HCT116 (cell line): ENCODE data around the gene APLF. TPM values are rescaled to one million over a fixed set of nuclear protein-coding genes. Genes with fewer than 3 reads are reported as not detected.

ENCODE experiments used
- ATAC-seq: fragments of 200-7000 bp; cut with Tn5 transposase; 2 replicates; pipeline ENCODE4 v1.9.1; 2020; ENCODE audit warnings: mild to moderate bottlenecking, moderate library complexity
- BruUV-seq: library from RNA; stranded (reverse); fragments of 400-500 nt; replicated peaks from 2 replicates; lab custom pipeline; 2021; lab: Mats Ljungman, UMichigan
- CTCF ChIA-PET: fragments of 300-600 bp; sonication (Branson Sonifier 250); formaldehyde crosslinking; loops from one replicate; lab custom pipeline; 2021; ENCODE audit warnings: antibody characterized with exemption; lab: Charles Lee
- POLR2A ChIA-PET: fragments of 300-600, 350-600 bp; sonication (Branson Sonifier 250); formaldehyde crosslinking; loops from one replicate; lab custom pipeline; 2021; ENCODE audit warnings: antibody characterized with exemption; lab: Charles Lee
- RAD21 ChIA-PET, 2 experiments: fragments of 300-600 bp; sonication (Branson Sonifier 250); formaldehyde crosslinking; loops; one replicate each; lab custom pipeline; 2023; ENCODE audit warnings: low total read pairs in 2 of 2; ENCODE audit not compliant: uncharacterized antibody in 2 of 2, unreplicated experiment in 2 of 2, low non-redundant PET in 1 of 2; lab: Charles Lee
- DNase-seq: peaks from one replicate; pipeline ENCODE4 v3.0.0-alpha.2; 2010; ENCODE audit warnings: low read depth, low spot score
- H2AFZ ChIP-seq: fragments of 200-600 bp; shearing (Covaris generic), sonication (generic); 2 replicates; pipeline ENCODE4 v1.6.1; 2017; ENCODE audit warnings: low read depth, mixed run types, mixed read lengths, antibody characterized with exemption, low read length; ENCODE audit not compliant: poor library complexity, severe bottlenecking
- H3K27ac ChIP-seq: 2 replicates; pipeline ENCODE4 v1.5.1; 2012; ENCODE audit warnings: low read depth, low read length
- H3K27me3 ChIP-seq: fragments of 200-600 bp; sonication (generic); 2 replicates; pipeline ENCODE4 v1.6.1; 2016; ENCODE audit warnings: mixed run types, low read length, mixed read lengths; ENCODE audit not compliant: insufficient read depth
- H3K36me3 ChIP-seq, 2 experiments: fragments of 200-500 bp in 1 of 2; fragments of 200-600 bp in 1 of 2; sonication (Bioruptor generic) in 1 of 2; sonication (generic) in 1 of 2; 2 replicates each; pipeline versions ENCODE4 v1.5.1 to v1.6.1; 2014 to 2016; ENCODE audit warnings: low read length in 2 of 2, inconsistent platforms in 1 of 2, mixed read lengths in 1 of 2, mixed run types in 1 of 2; ENCODE audit not compliant: insufficient read depth in 2 of 2, control insufficient read depth in 1 of 2
- H3K4me1 ChIP-seq, 2 experiments: fragments of 200-600 bp in 1 of 2; sonication (generic) in 1 of 2; 2 replicates each; pipeline versions ENCODE4 v1.5.1 to v1.6.1; 2012 to 2017; ENCODE audit warnings: low read length in 2 of 2, inconsistent platforms in 1 of 2, mild to moderate bottlenecking in 1 of 2, mixed read lengths in 1 of 2, mixed run types in 1 of 2, moderate library complexity in 1 of 2; ENCODE audit not compliant: insufficient read depth in 2 of 2, control insufficient read depth in 1 of 2
- H3K4me2 ChIP-seq: fragments of 200-600 bp; sonication (generic); 2 replicates; pipeline ENCODE4 v1.6.1; 2017; ENCODE audit warnings: mixed run types, low read length, mixed read lengths
- H3K4me3 ChIP-seq, 2 experiments: fragments of 200-600 bp in 1 of 2; sonication (generic) in 1 of 2; replicated peaks in 1 of 2; 2 replicates each; pipeline ENCODE4 v1.5.1; 2011 to 2016; ENCODE audit warnings: low read length in 2 of 2, control low read depth in 1 of 2, low read depth in 1 of 2, mild to moderate bottlenecking in 1 of 2, mixed read lengths in 1 of 2, mixed run types in 1 of 2
- H3K79me2 ChIP-seq: fragments of 200-600 bp; sonication (generic); 2 replicates; pipeline ENCODE4 v1.6.1; 2017; ENCODE audit warnings: mild to moderate bottlenecking, mixed run types, low read length, moderate library complexity, mixed read lengths; ENCODE audit not compliant: insufficient read depth
- H3K9ac ChIP-seq: fragments of 200-600 bp; sonication (generic); 2 replicates; pipeline ENCODE4 v1.6.1; 2016; ENCODE audit warnings: low read length, mixed read lengths
- H3K9me2 ChIP-seq: fragments of 200-600 bp; sonication (generic), shearing (Covaris generic); 2 replicates; pipeline ENCODE4 v1.6.1; 2017; ENCODE audit warnings: mixed run types, mild to moderate bottlenecking, moderate library complexity; ENCODE audit not compliant: insufficient read depth
- H3K9me3 ChIP-seq, 2 experiments: fragments of 200-500 bp in 1 of 2; fragments of 200-600 bp in 1 of 2; sonication (Bioruptor generic) in 1 of 2; sonication (generic) in 1 of 2; 2 replicates each; pipeline ENCODE4 v1.6.1; 2014 to 2017; ENCODE audit warnings: low read length in 2 of 2, mixed read lengths in 2 of 2, inconsistent platforms in 1 of 2, low read depth in 1 of 2, mild to moderate bottlenecking in 1 of 2, mixed run types in 1 of 2, moderate library complexity in 1 of 2; ENCODE audit not compliant: control insufficient read depth in 1 of 2, insufficient read depth in 1 of 2
- H4K20me1 ChIP-seq: fragments of 200-600 bp; sonication (generic), shearing (Covaris generic); 2 replicates; pipeline ENCODE4 v1.6.1; 2017; ENCODE audit warnings: mixed run types, mild to moderate bottlenecking, moderate library complexity; ENCODE audit not compliant: insufficient read depth
- CBX3 ChIP-seq: IDR thresholded peaks from 2 replicates; pipeline ENCODE4 v1.6.1; 2012; ENCODE audit warnings: low read depth
- CEBPB ChIP-seq: IDR thresholded peaks from 2 replicates; pipeline ENCODE4 v1.6.1; 2012; ENCODE audit warnings: low read depth
- ELF1 ChIP-seq: IDR thresholded peaks from 2 replicates; pipeline ENCODE4 v1.6.1; 2012; ENCODE audit warnings: low read depth, borderline replicate concordance
- EZH2 ChIP-seq: fragments of 200-600 bp; sonication (generic); IDR thresholded peaks from 2 replicates; pipeline ENCODE4 v1.6.1; 2017; ENCODE audit warnings: antibody characterized with exemption, mixed run types
- JUND ChIP-seq: IDR thresholded peaks from 2 replicates; pipeline ENCODE4 v1.6.1; 2012
- POLR2A ChIP-seq: IDR thresholded peaks from 2 replicates; pipeline ENCODE4 v1.7.0; 2011; ENCODE audit warnings: borderline replicate concordance; ENCODE audit not compliant: insufficient read depth, insufficient read length; ENCODE audit errors: extremely low read depth
- POLR2AphosphoS5 ChIP-seq: IDR thresholded peaks from 2 replicates; pipeline ENCODE4 v1.6.1; 2011; ENCODE audit warnings: mild to moderate bottlenecking, low read depth, low read length, moderate library complexity
- RAD21 ChIP-seq: IDR thresholded peaks from 2 replicates; pipeline ENCODE4 v1.6.1; 2012; ENCODE audit warnings: low read depth, mild to moderate bottlenecking
- SP1 ChIP-seq: IDR thresholded peaks from 2 replicates; pipeline ENCODE4 v1.6.1; 2012; ENCODE audit warnings: low read depth
- SRF ChIP-seq: IDR thresholded peaks from 2 replicates; pipeline ENCODE4 v1.6.1; 2012; ENCODE audit warnings: low read depth
- ZFX ChIP-seq: fragments of 450-650 bp; IDR thresholded peaks from 2 replicates; pipeline ENCODE4 v1.6.1; 2017
- intact Hi-C: fragments of 100-400 bp; cut with micrococcal nuclease; formaldehyde crosslinking; loops from 2 replicates; pipeline ENCODE4 v1.10.0; 2022
- total RNA-seq: library from RNA; stranded (reverse); gene quantifications from one replicate; pipeline ENCODE4 v1.2.1, GENCODE V29; 2021; ENCODE audit not compliant: unreplicated experiment
- TF ChIP-seq, protein P1 (sequence below): IDR thresholded peaks from 2 replicates; pipeline ENCODE4 v1.6.1; 2012; ENCODE audit warnings: low read depth

The APLF gene
- total RNA-seq, 1 experiment from 2014 or later, result 1.6 TPM

DNA sequence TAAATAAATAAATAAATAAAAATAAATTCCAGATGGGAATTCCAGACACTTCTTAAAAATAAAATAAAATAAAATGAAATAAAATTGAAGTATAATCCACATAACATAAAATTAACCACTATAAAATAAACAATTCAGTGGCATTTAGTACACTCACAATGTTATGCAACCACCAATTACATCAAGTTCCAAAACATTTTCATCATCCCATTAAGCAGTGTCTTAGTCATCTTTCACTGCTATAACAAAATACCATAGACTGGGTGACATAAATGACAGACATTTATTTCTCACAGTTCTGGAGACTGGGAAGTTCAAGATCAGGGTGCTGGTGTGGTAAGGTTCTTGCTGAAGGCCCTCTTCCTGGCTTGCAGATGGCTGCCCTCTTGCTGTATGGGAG, 153.4 kb downstream of the APLF start:
- no peak for ATAC-seq
- no peak overlapping the region for H3K27ac ChIP-seq
- DNase-seq, result no peak
- RAD21 ChIA-PET, result no interaction called here
- no peak overlapping the region for H3K4me2 ChIP-seq
- intact Hi-C loops, result loop anchor here (5.0 kb wide), 1 partner anchor 52 kb away; no protein-coding TSS in a partner anchor
- H3K36me3 ChIP-seq, result no peaks in the 10 kb centered on the region
- POLR2A ChIA-PET, result no interaction called here
- no peak overlapping the region for H2AFZ ChIP-seq
- no peaks in the 10 kb centered on the region for H3K9me2 ChIP-seq
- CTCF ChIA-PET, result no interaction called here
- no peak for TF ChIP-seq EZH2
- TF ChIP-seq JUND, result no peak
- TF ChIP-seq ZFX, result no peak
- no peak for TF ChIP-seq POLR2A
- no peak for TF ChIP-seq SP1
- no peak for TF ChIP-seq CEBPB
- no peak for TF ChIP-seq ELF1
- TF ChIP-seq CBX3, result no peak
- no peak for TF ChIP-seq SRF
- TF ChIP-seq POLR2AphosphoS5, result no peak
- TF ChIP-seq, all 23 proteins: peak for 0
- no peak overlapping the region for H3K4me3 ChIP-seq
- no peaks in the 10 kb centered on the region for H3K79me2 ChIP-seq
- H3K9me3 ChIP-seq, result no peaks in the 10 kb centered on the region
- no peaks in the 10 kb centered on the region for H3K4me1 ChIP-seq
- no peaks in the 10 kb centered on the region for H3K27me3 ChIP-seq
- no peaks in the 10 kb centered on the region for H4K20me1 ChIP-seq
- no peak overlapping the region for H3K9ac ChIP-seq
- no TSS peak for BruUV-seq

DNA sequence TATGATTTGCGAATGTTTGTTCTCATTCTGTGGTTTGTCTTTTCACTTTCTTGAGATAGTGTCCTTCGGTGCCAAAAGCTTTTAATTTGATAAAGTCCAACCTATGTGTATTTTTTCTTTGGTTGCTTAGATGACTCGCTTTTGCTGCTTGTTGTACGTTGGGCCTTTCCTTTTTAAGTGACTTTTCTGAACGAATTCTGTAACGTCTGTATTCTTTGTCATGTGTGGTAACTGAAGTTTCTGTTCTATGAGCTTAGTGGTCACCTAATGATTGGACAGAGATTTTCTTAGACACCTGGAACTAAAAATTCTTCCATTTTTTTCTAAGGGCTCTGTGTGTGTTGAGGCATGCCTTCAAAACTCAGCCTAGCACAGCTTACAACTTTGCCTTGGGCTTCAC, 156.4 kb downstream of the APLF start:
- Histone ChIP-seq H3K36me3 (no peaks in the 10 kb centered on the region), H3K9me3 (no peaks in the 10 kb centered on the region), H3K4me2 (no peak overlapping the region), H3K9ac (no peak overlapping the region), H3K4me3 (no peak overlapping the region), H3K4me1 (no peaks in the 10 kb centered on the region), H3K9me2 (no peaks in the 10 kb centered on the region), H3K27ac (no peak overlapping the region), H3K79me2 (no peaks in the 10 kb centered on the region), H4K20me1 (no peaks in the 10 kb centered on the region), H3K27me3 (no peaks in the 10 kb centered on the region), H2AFZ (no peak overlapping the region)
- RAD21 ChIA-PET, result no interaction called here
- ATAC-seq (no peak), DNase-seq (no peak)
- no peak for TF ChIP-seq CEBPB
- TF ChIP-seq RAD21, result no peak
- TF ChIP-seq, protein P1, sequence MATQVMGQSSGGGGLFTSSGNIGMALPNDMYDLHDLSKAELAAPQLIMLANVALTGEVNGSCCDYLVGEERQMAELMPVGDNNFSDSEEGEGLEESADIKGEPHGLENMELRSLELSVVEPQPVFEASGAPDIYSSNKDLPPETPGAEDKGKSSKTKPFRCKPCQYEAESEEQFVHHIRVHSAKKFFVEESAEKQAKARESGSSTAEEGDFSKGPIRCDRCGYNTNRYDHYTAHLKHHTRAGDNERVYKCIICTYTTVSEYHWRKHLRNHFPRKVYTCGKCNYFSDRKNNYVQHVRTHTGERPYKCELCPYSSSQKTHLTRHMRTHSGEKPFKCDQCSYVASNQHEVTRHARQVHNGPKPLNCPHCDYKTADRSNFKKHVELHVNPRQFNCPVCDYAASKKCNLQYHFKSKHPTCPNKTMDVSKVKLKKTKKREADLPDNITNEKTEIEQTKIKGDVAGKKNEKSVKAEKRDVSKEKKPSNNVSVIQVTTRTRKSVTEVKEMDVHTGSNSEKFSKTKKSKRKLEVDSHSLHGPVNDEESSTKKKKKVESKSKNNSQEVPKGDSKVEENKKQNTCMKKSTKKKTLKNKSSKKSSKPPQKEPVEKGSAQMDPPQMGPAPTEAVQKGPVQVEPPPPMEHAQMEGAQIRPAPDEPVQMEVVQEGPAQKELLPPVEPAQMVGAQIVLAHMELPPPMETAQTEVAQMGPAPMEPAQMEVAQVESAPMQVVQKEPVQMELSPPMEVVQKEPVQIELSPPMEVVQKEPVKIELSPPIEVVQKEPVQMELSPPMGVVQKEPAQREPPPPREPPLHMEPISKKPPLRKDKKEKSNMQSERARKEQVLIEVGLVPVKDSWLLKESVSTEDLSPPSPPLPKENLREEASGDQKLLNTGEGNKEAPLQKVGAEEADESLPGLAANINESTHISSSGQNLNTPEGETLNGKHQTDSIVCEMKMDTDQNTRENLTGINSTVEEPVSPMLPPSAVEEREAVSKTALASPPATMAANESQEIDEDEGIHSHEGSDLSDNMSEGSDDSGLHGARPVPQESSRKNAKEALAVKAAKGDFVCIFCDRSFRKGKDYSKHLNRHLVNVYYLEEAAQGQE, result no peak
- CTCF ChIA-PET, result no interaction called here
- POLR2A ChIA-PET, result no interaction called here
- BruUV-seq, result no TSS peak
- intact Hi-C loops, result loop anchor here (5.0 kb wide), 1 partner anchor 48 kb away; no protein-coding TSS in a partner anchor
